GM18873 (cell line): ENCODE data around the gene NTRK2.
"Not testable (repeated sequence)": the region's sequence is repeated elsewhere in the genome, so short reads cannot be mapped to it uniquely, and the experiment has no call there.

Experiments
- ATAC-seq: cut with Tn5 transposase; IDR thresholded peaks from one replicate; pipeline ENCODE4 v1.9.1; 2021; ENCODE audit warnings: mild to moderate bottlenecking, moderate library complexity, moderate number of reproducible peaks; ENCODE audit not compliant: unreplicated experiment, low FRiP score

The NTRK2 gene

GRCh38 chr9:85040821-85041465, 371.4 kb downstream of the NTRK2 start:
- ATAC-seq: no peak

- no peak for ATAC-seq
Measured at GRCh38 chr9:85041466-85042137, 372.1 kb downstream of the NTRK2 start.

- no peak for ATAC-seq
Measured at GRCh38 chr9:85042981-85043647, 373.6 kb downstream of the NTRK2 start.

- ATAC-seq: no peak
Measured at GRCh38 chr9:85045271-85045670, 375.7 kb downstream of the NTRK2 start.

- no peak for ATAC-seq
Measured at GRCh38 chr9:85046475-85046874, 376.9 kb downstream of the NTRK2 start.

GRCh38 chr9:85053206-85053786, 383.8 kb downstream of the NTRK2 start:
- ATAC-seq: no peak

GRCh38 chr9:85054017-85054416, 384.5 kb downstream of the NTRK2 start:
- no peak for ATAC-seq

- no peak for ATAC-seq
Measured at GRCh38 chr9:85055506-85056202, 386.1 kb downstream of the NTRK2 start.

GRCh38 chr9:85056203-85056572, 386.7 kb downstream of the NTRK2 start:
- no peak for ATAC-seq

GRCh38 chr9:85061969-85062368, 392.4 kb downstream of the NTRK2 start:
- no peak for ATAC-seq

GRCh38 chr9:85062385-85063022, 393.0 kb downstream of the NTRK2 start:
- no peak for ATAC-seq

GRCh38 chr9:85064811-85065371, 395.4 kb downstream of the NTRK2 start:
- no peak for ATAC-seq

GRCh38 chr9:85067792-85068191, 398.3 kb downstream of the NTRK2 start:
- ATAC-seq: no peak

GRCh38 chr9:85069421-85069820, 399.9 kb downstream of the NTRK2 start:
- not testable (repeated sequence) for ATAC-seq
